ENCODE data around the gene RBM20. TPM values are rescaled to one million over a fixed set of nuclear protein-coding genes. Genes with fewer than 3 reads are reported as not detected.

The RBM20 gene
- total RNA-seq, 1 donor from 2014 or later: 3.3 TPM

DNA sequence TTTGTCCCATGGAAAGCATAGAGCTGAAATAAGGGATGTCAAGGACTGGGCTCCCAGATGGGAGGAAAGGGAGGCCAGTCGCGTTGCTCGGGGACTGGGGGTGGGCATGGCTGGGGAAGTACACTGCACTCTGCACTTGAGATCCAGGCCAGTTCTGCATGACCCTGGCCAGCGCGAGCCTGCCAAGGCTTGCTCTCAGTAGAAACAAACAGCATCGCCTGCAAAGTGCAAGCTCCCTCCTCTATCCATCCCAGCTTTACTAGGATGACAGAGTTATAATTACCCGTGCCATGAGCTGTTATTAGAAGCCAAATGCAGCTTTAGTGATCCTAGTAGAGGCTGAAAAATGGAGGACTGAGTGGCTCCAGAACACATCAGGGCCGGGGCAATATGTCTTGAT, 183.7 kb downstream of the RBM20 start:
- TF ChIP-seq, protein P1, sequence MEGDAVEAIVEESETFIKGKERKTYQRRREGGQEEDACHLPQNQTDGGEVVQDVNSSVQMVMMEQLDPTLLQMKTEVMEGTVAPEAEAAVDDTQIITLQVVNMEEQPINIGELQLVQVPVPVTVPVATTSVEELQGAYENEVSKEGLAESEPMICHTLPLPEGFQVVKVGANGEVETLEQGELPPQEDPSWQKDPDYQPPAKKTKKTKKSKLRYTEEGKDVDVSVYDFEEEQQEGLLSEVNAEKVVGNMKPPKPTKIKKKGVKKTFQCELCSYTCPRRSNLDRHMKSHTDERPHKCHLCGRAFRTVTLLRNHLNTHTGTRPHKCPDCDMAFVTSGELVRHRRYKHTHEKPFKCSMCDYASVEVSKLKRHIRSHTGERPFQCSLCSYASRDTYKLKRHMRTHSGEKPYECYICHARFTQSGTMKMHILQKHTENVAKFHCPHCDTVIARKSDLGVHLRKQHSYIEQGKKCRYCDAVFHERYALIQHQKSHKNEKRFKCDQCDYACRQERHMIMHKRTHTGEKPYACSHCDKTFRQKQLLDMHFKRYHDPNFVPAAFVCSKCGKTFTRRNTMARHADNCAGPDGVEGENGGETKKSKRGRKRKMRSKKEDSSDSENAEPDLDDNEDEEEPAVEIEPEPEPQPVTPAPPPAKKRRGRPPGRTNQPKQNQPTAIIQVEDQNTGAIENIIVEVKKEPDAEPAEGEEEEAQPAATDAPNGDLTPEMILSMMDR (IDR thresholded peaks at IDR 0.05; ENCODE audit: insufficient read depth, low read length, poor library complexity, severe bottlenecking): no peak
- H3K27me3 ChIP-seq (ENCODE audit: control insufficient read depth, insufficient read depth, low read length): no peaks in the 10 kb centered on the region
- no peaks in the 10 kb centered on the region for H3K36me3 ChIP-seq (ENCODE audit: control insufficient read depth, insufficient read depth, low read length)
- no peak overlapping the region for H3K4me3 ChIP-seq (ENCODE audit: low read depth, low read length)
- no peak for DNase-seq (ENCODE audit: low read depth)

DNA sequence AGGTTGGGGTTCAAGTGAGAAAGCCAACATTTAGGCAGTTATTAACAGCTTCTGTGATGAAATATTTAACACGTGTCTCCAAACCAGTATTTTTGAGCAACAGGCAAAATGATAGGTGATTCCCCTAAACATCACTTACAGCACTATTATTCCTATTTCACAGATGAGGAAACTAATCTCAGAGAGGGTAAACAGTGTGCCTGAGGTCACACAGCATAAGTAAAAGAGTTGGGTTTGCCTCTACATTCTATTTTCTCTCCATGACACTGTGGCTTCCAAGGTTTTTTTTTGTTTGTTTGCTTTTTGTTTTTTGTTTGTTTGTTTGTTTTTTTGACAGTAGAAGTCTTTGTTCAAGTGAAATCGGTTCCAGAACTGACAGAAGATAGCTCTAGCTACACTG, 184.4 kb downstream of the RBM20 start:
- no peak for DNase-seq (ENCODE audit: low read depth)
- no peak overlapping the region for H3K4me3 ChIP-seq (ENCODE audit: low read depth, low read length)
- H3K36me3 ChIP-seq (ENCODE audit: control insufficient read depth, insufficient read depth, low read length): no peaks in the 10 kb centered on the region

DNA sequence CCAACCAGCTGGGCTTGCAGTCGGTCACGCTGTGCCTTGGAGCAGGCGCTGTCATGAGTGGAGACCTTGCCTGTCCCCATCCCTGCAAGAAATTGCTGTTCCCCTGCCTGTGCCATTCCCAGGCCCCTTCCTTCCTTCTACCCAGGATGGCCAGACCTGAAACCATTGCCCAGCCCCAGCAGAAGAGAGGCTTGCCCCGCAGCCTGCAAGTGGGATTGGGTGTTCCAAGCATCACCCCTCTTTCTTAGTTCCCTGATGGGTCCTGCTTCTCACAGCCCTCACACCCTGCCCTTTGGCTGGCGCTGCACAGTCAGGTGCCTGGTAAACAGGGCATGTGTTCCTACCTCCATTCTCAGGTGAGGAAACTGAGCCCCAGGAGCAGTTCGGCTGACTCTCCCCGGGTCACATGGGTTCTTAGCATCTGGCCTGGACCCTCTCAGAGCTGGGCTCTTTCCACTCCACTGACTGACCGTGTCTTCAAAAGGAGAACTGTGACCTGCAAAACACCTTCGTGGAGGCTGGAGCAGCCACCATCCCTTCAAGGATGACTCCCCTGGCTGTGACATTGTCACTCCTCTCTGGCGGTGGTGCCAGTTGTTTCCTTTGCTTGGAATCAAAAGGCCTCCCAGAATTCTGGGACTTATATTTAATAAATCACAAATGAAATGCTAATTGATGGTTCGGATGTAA, 185.7 kb downstream of the RBM20 start:
- no peaks in the 10 kb centered on the region for H3K36me3 ChIP-seq (ENCODE audit: control insufficient read depth, insufficient read depth, low read length)
- TF ChIP-seq, protein P1 (IDR thresholded peaks at IDR 0.05; ENCODE audit: insufficient read depth, low read length, poor library complexity, severe bottlenecking): no peak

More for the DNA sequence above, 184.4 kb downstream of the RBM20 start:
- TF ChIP-seq, protein P1 (IDR thresholded peaks at IDR 0.05; ENCODE audit: insufficient read depth, low read length, poor library complexity, severe bottlenecking): no peak
- H3K27me3 ChIP-seq (ENCODE audit: control insufficient read depth, insufficient read depth, low read length): no peaks in the 10 kb centered on the region

DNA sequence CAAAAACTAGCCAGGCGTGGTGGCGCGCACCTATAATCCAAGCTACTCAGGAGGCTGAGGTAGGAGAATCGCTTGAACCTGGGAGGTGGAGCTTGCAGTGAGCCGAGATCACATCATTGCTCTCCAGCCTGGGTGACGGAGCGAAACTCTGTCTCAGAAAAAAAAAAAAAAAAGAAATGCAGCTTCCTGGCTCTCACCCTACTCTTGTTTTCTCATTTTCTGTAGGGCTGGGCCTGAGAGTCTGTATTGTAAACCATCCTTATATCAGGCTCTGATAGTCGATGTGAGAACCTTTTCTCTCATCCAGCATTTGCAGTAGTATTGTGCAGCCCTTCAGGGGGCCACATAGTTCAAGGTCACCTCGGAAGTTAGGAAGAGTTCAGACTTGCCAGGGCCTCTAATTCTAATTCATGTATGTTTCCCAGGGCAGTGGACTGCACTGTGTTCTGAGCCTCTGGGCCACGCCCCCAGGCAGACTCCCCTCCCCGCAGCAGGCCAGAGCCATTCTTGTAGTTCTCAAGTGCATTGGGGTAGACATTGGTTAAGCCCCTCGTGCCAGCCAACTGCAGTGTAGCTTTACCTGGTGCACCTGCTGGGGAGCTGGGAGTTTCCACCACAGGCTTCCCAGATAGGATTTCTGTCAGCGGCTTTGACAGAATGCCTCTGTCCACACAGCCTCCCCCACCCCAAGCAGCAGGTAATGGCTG, 189.3 kb downstream of the RBM20 start:
- no peak overlapping the region for H3K4me3 ChIP-seq (ENCODE audit: low read depth, low read length)
- no peaks in the 10 kb centered on the region for H3K27me3 ChIP-seq (ENCODE audit: control insufficient read depth, insufficient read depth, low read length)
- TF ChIP-seq, protein P1 (IDR thresholded peaks at IDR 0.05; ENCODE audit: insufficient read depth, low read length, poor library complexity, severe bottlenecking): no peak
- H3K36me3 ChIP-seq (ENCODE audit: control insufficient read depth, insufficient read depth, low read length): no peaks in the 10 kb centered on the region
- no peak for DNase-seq (ENCODE audit: low read depth)

More for the DNA sequence above, 185.7 kb downstream of the RBM20 start:
- H3K4me3 ChIP-seq (ENCODE audit: low read depth, low read length): no peak overlapping the region
- DNase-seq (ENCODE audit: low read depth): no peak
- H3K27me3 ChIP-seq (ENCODE audit: control insufficient read depth, insufficient read depth, low read length): no peaks in the 10 kb centered on the region

DNA sequence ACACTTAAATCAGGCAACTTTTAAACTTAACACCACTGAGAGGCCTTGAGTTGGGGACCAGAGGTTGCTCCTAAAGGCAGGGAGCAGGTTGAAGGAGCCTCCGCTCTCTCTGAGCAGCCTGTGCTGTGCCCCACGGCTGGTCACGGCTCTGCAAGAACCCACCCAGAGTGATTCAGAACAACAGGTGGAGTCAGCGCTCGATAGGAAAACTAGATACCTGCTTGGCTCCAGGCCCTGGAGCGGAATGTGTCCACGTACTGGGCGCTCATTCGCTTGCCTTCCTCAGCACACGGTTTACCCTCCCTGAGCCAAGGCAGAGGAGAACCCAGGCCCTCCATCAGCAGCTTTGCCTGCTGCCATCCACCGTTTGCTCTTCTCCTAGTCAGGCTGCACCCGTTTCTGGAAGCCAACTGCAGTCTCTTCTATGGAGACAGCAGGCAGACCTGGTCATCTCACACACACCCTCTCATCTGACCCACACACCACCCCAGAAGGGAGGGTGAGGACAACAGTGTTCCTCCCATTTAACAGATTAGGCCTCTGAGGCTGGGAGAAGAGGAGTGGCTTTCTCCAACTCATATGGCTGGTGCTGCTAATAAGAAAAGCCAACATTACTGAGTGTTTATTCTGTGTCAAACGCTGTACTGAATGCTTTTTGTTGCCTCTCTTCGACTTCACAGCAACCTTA, 189.9 kb downstream of the RBM20 start:
- H3K36me3 ChIP-seq (ENCODE audit: control insufficient read depth, insufficient read depth, low read length): no peaks in the 10 kb centered on the region
- H3K4me3 ChIP-seq (ENCODE audit: low read depth, low read length): no peak overlapping the region
- no peaks in the 10 kb centered on the region for H3K27me3 ChIP-seq (ENCODE audit: control insufficient read depth, insufficient read depth, low read length)
- no peak for DNase-seq (ENCODE audit: low read depth)
- TF ChIP-seq, protein P1 (IDR thresholded peaks at IDR 0.05; ENCODE audit: insufficient read depth, low read length, poor library complexity, severe bottlenecking): no peak
